CD4-positive, alpha-beta T cell (primary cell): ENCODE results near the gene RHOV. TPM values are rescaled to one million over a fixed set of nuclear protein-coding genes. Genes with fewer than 3 reads are reported as not detected.

Source experiments
- ATAC-seq: fragments of 200-7000 bp; cut with Tn5 transposase; one replicate; pipeline ENCODE4 v1.10.0; 2022; ENCODE audit warnings: mild to moderate bottlenecking; ENCODE audit not compliant: poor library complexity
- CTCF ChIA-PET: fragments of 350-600 bp; sonication (Branson Sonifier 250); formaldehyde crosslinking; loops from one replicate; lab custom pipeline; 2021; ENCODE audit warnings: antibody characterized with exemption, inconsistent platforms; lab: Charles Lee
- POLR2A ChIA-PET: fragments of 350-600 bp; sonication (Branson Sonifier 250); formaldehyde crosslinking; loops from one replicate; lab custom pipeline; 2021; ENCODE audit warnings: antibody characterized with exemption, inconsistent platforms; lab: Charles Lee
- DNase-seq, 14 experiments: peaks; one replicate each; pipeline ENCODE4 v3.0.0-alpha.2; 2013 to 2020; ENCODE audit warnings: mixed read lengths in 2 of 14
- H3K27ac ChIP-seq, 2 donors: one replicate each; pipeline versions ENCODE4 v1.5.1 to v1.7.0; 2013; ENCODE audit warnings: low read length in 2 of 2, low read depth in 1 of 2, mild to moderate bottlenecking in 1 of 2
- H3K27me3 ChIP-seq, 2 experiments: 1 replicate in 1 of 2; 2 replicates in 1 of 2; pipeline versions ENCODE4 v1.6.1 to v1.7.0; 2013; ENCODE audit warnings: low read length in 2 of 2, control low read depth in 1 of 2, mild to moderate bottlenecking in 1 of 2, moderate library complexity in 1 of 2; ENCODE audit not compliant: insufficient read depth in 2 of 2, control insufficient read depth in 1 of 2
- H3K36me3 ChIP-seq: one replicate; pipeline ENCODE4 v1.6.1; 2013; ENCODE audit warnings: low read length, control low read depth; ENCODE audit not compliant: insufficient read depth
- H3K4me1 ChIP-seq: one replicate; pipeline ENCODE4 v1.6.1; 2013; ENCODE audit warnings: low read length, control low read depth; ENCODE audit not compliant: insufficient read depth
- H3K4me3 ChIP-seq: one replicate; pipeline ENCODE4 v1.5.1; 2013; ENCODE audit warnings: mild to moderate bottlenecking, low read length, moderate library complexity
- H3K9me3 ChIP-seq, 2 experiments: 1 replicate in 1 of 2; 2 replicates in 1 of 2; pipeline versions ENCODE4 v1.6.1 to v1.7.0; 2013; ENCODE audit warnings: low read length in 2 of 2, mild to moderate bottlenecking in 2 of 2, control low read depth in 1 of 2, moderate library complexity in 1 of 2; ENCODE audit not compliant: control insufficient read depth in 1 of 2, insufficient read depth in 1 of 2
- H3K27ac Mint-ChIP-seq: one replicate; pipeline ENCODE4 v1.8.0; 2020; ENCODE audit warnings: mixed read lengths
- H3K27me3 Mint-ChIP-seq: one replicate; pipeline ENCODE4 v1.8.0; 2021; ENCODE audit warnings: mixed read lengths
- H3K36me3 Mint-ChIP-seq: one replicate; pipeline ENCODE4 v1.8.0; 2021; ENCODE audit warnings: low read depth, mixed read lengths
- H3K4me1 Mint-ChIP-seq: one replicate; pipeline ENCODE4 v1.8.0; 2021; ENCODE audit warnings: low read depth, mixed read lengths
- H3K4me3 Mint-ChIP-seq: one replicate; pipeline ENCODE4 v1.8.0; 2020; ENCODE audit warnings: mild to moderate bottlenecking, mixed read lengths
- H3K9me3 Mint-ChIP-seq: one replicate; pipeline ENCODE4 v1.8.0; 2020; ENCODE audit warnings: mixed read lengths
- CTCF ChIP-seq: fragments of 200-600 bp; IDR thresholded peaks from one replicate; pipeline ENCODE4 v1.8.0; 2022; ENCODE audit warnings: antibody characterized with exemption, mild to moderate bottlenecking
- intact Hi-C, 2 experiments: fragments of 100-400 bp; cut with DNase I in 1 of 2; cut with micrococcal nuclease in 1 of 2; formaldehyde crosslinking; loops; one replicate each; pipeline versions ENCODE4 v1.15.1 to v1.9.0; 2023 to 2025; cut with DNase I, micrococcal nuclease
- total RNA-seq, 174 experiments: library from RNA in 2 of 174; stranded (reverse) in 2 of 174; gene quantifications; one replicate each; pipeline ENCODE4 v1.2.3 and lab custom pipeline; 2021 to 2026

RHOV gene
- total RNA-seq, 2 experiments from 2014 or later = 0.36 TPM

DNA sequence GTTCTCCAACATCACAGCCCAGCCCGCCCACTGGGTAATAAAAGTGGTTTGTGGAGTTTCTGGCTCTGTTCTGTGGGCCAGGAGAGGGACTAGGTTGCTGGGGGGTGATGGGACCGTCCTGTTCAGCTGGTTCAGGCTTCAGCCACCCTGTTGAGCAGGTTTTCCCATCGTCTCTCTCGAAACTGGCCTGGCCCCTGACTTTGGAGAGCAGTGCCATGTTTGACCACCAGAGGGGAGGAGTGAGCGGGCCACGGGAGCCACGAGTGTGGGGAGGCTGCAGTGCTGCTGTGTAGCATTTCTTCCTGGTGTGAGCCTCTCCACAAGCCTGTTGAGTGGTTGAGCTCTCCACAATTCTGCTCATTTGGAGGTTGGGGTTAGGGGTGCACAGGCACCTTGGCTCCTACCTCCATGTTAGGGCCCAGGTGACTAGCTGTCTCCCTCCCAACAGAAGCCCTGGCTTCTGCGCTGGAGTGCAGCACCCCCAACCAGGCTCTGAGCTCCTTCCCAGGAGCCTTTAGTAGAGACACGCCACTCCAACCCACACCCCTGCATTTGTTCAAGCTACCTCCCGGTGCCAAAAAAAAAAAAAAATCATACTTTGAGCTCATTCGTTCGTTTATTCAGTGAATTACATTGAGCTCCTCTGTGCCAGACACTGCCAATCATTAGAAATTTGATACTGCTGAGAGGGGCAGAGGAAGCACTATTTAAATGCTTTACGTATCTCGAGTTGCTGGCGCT is 16.3 kb downstream of the RHOV start:
- Histone ChIP-seq H3K27ac (no peak overlapping the region), H3K27me3 (no peaks in the 10 kb centered on the region), H3K9me3 (peaks cover 0 to 3% of the 10 kb centered on the region in 2 experiments), H3K4me1 (peaks cover 18% of the 10 kb centered on the region), H3K36me3 (peaks cover 2% of the 10 kb centered on the region), H3K4me3 (no peak overlapping the region)
- peak; percentile 85 for TF ChIP-seq CTCF
- Mint-ChIP-seq H3K4me1 (peaks cover 14% of the 10 kb centered on the region), H3K4me3 (no peak overlapping the region), H3K36me3 (no peaks in the 10 kb centered on the region), H3K9me3 (no peaks in the 10 kb centered on the region), H3K27me3 (no peaks in the 10 kb centered on the region), H3K27ac (no peak overlapping the region)
- ChIA-PET CTCF (interaction anchor here (0.6 to 6.1 kb wide), 15 partner anchors 7 to 328 kb away, joined by 3 to 135 read pairs (median 7); partner anchors contain the start of genes RHOV and VPS18), POLR2A (interaction anchor here (1.4 to 3.3 kb wide), 4 partner anchors 14 to 46 kb away, joined by 5 to 55 read pairs (median 8); partner anchors contain the start of genes SPINT1 and VPS18)
- DNase-seq (peak; percentile 63 to 87 (median 77)), ATAC-seq (peak; percentile 96)
- intact Hi-C loops = loop anchor here (1.0 to 2.0 kb wide), 4 partner anchors 37 to 328 kb away; partner anchors contain the start of gene VPS18 (in 1 of the 2)

DNA sequence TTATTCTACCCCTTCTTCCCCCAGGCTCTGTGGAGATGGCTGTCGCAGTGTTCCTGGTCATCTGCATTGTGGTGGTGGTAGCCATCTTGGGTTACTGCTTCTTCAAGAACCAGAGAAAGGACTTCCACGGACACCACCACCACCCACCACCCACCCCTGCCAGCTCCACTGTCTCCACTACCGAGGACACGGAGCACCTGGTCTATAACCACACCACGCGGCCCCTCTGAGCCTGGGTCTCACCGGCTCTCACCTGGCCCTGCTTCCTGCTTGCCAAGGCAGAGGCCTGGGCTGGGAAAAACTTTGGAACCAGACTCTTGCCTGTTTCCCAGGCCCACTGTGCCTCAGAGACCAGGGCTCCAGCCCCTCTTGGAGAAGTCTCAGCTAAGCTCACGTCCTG is 17.3 kb downstream of the RHOV start:
- intact Hi-C loops = loop anchor here (1.0 kb wide), 3 partner anchors 38 to 329 kb away; partner anchors contain the start of gene VPS18 (in 1 of the 2)
- Histone ChIP-seq H3K27me3 (no peaks in the 10 kb centered on the region), H3K36me3 (peaks cover 2% of the 10 kb centered on the region), H3K4me3 (no peak overlapping the region), H3K9me3 (peaks cover 0 to 3% of the 10 kb centered on the region in 2 experiments), H3K27ac (no peak overlapping the region), H3K4me1 (peaks cover 18% of the 10 kb centered on the region)
- H3K36me3 Mint-ChIP-seq = no peaks in the 10 kb centered on the region
- ChIA-PET CTCF (interaction anchor here (2.7 to 6.1 kb wide), 4 partner anchors 17 to 48 kb away, joined by 21 to 135 read pairs (median 42); partner anchors contain the start of genes RHOV and VPS18), POLR2A (interaction anchor here (3.3 kb wide), 1 partner anchor 38 kb away, joined by 55 read pairs; the partner anchor contains the start of gene VPS18)
- no peak for TF ChIP-seq CTCF
- H3K4me3 Mint-ChIP-seq = no peak overlapping the region
- ATAC-seq (no peak), DNase-seq (no peak)
- H3K9me3 Mint-ChIP-seq = no peaks in the 10 kb centered on the region
- no peak overlapping the region for H3K27ac Mint-ChIP-seq
- H3K27me3 Mint-ChIP-seq = no peaks in the 10 kb centered on the region
- peaks cover 14% of the 10 kb centered on the region for H3K4me1 Mint-ChIP-seq

GRCh38 chr15:40855706-40856234 is 18.3 kb downstream of the RHOV start:
- H3K4me1 ChIP-seq = peaks cover 18% of the 10 kb centered on the region
- peaks cover 14% of the 10 kb centered on the region for H3K4me1 Mint-ChIP-seq
- H3K36me3 Mint-ChIP-seq = no peaks in the 10 kb centered on the region
- TF ChIP-seq CTCF = no peak
- ATAC-seq (no peak), DNase-seq (no peak)
- POLR2A ChIA-PET = no interaction called here
- no peak overlapping the region for H3K27ac ChIP-seq
- H3K27me3 Mint-ChIP-seq = no peaks in the 10 kb centered on the region
- no peaks in the 10 kb centered on the region for H3K27me3 ChIP-seq
- no peak overlapping the region for H3K4me3 Mint-ChIP-seq
- peaks cover 0 to 3% of the 10 kb centered on the region in 2 experiments for H3K9me3 ChIP-seq
- H3K4me3 ChIP-seq = no peak overlapping the region
- peaks cover 2% of the 10 kb centered on the region for H3K36me3 ChIP-seq
- intact Hi-C loops = no loop called here
- CTCF ChIA-PET = interaction anchor here (5.3 to 6.1 kb wide), 2 partner anchors 34 to 40 kb away, joined by 54 to 135 read pairs; partner anchors contain the start of gene VPS18
- H3K27ac Mint-ChIP-seq = no peak overlapping the region
- H3K9me3 Mint-ChIP-seq = no peaks in the 10 kb centered on the region
